ENCODE measurements around the gene HOXA7.
A peak's percentile ranks its signal among the peaks of the same experiment; 100 is the strongest.

Gene HOXA7

DNA sequence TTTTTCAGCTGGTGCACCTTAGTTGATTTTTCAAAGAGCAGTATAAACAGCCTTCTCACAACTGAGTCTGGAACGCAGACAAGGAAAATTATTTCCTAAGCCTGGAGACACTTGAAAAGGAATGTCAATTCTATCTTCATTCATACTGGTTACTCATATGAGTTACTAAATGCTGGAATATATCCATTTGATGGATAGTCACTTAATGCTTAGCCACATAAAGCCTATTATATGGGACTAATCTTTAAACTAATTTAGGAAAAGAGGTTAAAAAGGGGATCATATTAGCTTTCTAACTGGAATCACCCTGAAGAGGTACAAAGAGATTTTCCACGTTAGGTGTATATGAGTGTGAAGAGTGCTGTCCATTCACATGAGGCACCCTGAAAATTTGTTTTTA is 24.3 kb downstream of the HOXA7 start:
- H3K4me3 ChIP-seq: no peak overlapping the region
- no peak overlapping the region for H3K27ac ChIP-seq

DNA sequence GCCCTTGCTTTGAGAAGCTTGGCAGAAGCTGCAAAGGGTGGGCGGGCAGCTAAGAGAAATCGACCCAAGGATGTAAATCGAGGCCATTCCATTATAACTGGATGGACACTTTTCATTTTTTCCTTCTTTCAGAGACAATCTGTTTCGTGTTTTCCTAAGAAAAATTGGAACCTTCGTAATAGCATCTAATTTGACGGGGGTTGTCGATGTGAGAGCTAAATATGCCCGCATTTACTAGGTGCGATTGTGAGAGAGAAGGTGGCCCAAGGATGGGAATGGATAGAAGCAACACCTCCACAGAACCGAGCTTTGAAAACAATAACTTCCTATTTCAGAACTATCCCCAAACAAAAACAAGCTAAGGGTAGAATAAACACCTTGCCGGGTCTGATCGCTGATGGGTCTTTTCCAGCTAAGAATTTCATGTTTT is 25.1 kb downstream of the HOXA7 start:
- peak overlapping the region; percentile 51 to 72 (median 61) for H3K4me3 ChIP-seq
- H3K27ac ChIP-seq: peak overlapping the region in 19 of 21 experiments; percentile 52 to 92 (median 82)

DNA sequence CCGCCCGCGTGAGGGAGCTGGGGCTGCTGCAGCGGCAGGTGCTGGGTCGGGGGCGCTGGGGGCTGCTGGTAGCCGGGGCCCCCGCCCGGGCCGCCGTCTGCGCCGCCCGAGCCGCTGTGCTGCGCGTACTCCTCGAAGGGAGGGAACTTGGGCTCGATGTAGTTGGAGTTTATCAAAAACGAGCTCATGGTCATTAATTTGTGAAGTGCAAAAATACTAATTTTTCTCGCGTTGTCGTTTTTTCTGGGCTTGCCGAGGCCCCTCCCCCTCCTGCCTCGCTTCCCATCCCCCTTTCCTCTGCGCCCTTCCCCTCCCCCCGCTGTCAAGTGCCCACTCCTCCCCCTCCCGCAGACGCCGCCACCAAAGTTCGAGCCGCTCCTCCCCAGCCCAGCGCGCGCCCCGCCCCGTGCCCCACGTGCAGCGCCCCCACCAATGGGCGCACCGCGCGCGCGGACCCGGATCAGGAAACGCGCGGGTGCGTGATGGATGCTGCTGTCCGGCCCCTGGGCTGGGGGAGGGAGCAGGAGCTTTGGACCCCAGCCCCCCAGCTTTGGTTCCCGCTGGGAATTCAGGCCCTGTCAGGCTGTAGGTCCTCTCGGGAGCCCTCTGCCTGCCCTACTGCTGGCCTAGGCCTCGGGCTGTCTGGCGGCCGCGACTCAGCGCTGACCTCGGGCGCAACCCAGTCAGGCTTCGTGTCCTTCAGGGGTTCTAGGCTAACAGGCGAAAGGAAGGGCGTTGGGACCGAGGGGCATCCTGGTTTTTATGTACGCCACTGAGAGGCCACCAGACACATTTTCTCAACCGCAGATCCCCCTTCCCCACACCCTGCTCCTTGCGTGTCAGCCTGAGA is 25.7 kb downstream of the HOXA7 start, which contains the start of gene HOXA4:
TSS of gene HOXA4 (minus strand) at position 218 of the 850 bp plus-strand sequence. CDS start at position 194, 24 bp downstream.
- peak within 1 kb of the TSS in 20 of 21 experiments; percentile 60 to 92 (median 82) for H3K27ac ChIP-seq
- H3K4me3 ChIP-seq: peak within 1 kb of the TSS; percentile 51 to 72 (median 61)

DNA sequence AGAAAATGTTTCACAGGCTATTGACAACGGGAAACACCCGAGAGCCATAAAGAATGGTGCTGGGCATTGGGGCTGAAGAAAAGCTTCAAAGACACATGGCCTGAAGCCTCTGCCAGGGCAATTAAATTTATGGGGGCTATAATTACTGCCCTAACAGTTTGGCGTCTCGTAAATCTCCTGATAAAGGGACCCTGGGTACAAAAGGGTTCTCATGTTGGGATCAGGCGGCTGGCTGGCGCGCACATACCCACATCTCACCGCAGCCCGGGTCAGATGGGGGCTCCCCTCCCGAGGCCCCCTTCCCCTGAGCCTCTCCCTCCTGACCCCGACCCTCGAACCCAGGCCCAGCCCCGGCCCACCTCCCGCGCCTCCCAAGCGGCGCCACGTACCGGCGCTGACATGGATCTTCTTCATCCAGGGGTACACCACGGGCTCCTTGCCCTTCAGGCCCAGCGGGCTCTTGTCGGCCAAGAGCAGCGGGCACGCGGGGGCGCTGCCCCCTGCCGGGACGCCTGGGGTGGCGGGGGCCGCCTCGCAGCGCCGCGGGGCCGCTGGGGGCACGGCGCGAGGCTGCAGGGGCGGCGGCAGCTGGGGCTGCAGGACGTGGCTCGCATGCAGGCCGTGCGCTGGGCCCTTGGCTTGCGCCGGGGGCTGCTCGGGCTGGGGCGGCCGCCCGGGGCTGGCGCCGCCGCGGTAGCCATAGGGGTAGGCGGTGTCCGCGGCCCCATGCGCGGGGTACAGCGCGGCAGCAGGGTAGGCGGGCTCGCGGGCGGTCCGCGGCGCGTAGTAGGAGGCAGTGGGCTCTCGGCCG is 26.5 kb downstream of the HOXA7 start:
- H3K27ac ChIP-seq: peak overlapping the region in 20 of 21 experiments; percentile 56 to 92 (median 81)
- H3K4me3 ChIP-seq: peak overlapping the region; percentile 51 to 72 (median 61)

DNA sequence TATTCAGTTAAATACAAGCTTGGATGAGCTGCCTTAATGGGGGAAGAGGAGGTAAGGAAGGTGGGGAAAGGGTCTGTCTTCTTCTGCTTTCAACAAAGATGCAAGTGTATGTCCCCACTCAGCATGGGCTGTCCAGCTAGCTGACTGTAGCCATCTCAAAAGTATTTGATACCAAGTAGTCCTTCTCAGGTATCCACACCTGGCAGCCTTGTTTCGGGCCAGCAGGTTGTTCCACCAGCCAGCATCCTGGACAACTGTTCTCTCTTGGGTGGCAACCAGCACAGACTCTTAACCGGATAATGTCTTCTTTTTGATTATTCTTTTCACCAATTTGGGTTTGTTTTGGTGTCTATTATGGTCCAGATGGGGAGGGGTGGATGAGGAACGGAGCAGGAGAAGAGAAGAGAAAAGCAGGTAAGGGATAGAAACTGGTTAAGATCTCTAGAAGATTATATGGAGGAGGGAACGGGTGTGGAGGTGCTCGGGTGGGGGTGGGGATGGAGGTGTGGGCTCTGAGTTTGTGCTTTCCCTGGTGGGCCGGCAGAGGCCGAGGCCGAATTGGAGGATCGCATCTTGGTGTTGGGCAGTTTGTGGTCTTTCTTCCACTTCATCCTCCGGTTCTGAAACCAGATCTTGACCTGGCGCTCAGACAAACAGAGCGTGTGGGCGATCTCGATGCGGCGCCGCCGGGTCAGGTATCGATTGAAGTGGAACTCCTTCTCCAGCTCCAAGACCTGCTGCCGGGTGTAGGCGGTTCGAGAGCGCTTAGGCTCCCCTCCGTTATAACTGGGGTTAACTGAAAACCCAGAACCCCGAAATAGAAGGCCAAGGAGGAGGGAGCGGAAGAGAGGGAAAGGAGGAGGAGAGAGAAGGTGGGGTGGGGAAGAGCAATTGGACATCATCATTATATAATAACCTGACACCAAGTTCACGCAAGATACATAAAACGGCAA is 27.4 kb downstream of the HOXA7 start:
- Histone ChIP-seq H3K27ac (no peak overlapping the region), H3K4me3 (peak overlapping the region in 4 of 7 experiments; percentile 61 to 72 (median 70))

DNA sequence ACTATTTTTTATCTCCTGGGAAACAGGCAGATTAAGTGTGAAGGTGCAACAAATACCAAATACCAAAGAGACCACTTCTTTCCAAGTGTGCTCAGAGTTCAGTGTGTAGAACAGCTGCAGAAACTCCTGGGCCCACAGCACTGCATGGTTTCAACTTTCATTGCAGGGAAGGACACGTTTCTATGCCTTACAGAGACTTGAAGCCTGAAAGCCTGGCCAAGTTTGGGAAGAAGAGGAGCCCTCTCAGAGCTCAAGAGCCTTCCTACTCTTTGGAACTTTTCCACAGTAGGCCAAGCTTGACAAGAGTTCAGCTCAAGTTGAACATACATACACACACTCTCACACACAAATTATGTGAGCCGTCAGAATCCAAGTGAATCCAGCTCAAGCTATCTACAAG is 28.4 kb downstream of the HOXA7 start:
- no peak overlapping the region for H3K4me3 ChIP-seq
- no peak overlapping the region for H3K27ac ChIP-seq

DNA sequence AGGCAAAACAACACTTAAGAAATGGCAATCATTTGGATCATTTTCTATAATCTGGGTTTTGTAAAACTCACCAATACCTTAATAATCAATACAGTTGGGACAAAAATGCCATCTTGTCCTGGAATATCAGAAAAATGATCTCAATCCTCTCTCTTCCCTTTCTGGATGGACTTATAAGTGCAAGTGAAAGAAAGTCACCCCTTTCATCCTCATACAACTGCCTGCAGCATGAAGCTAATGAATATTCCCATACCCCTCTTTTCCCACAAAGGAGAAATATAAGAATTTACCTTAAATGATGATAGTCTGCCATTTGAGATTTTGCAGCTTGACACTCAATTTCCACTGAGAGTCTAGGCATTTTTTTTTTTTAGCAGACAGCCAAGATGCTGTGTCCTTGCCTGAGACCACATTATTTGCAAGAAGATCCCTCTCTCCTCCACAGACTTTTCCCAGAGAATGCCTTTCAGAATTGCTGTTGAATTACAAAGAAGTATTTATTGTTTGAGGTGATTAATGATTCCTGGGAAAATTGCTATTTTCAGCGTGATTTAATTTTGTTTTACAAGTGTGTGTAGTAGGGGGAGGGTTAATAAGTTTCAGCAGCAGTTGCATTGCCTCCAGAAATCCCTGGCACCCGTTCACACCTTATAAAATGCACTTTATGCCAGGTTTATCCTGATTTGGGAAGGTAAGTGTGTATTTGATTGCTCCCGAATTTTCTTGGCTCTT is 29.7 kb downstream of the HOXA7 start:
- H3K27ac ChIP-seq: no peak overlapping the region

DNA sequence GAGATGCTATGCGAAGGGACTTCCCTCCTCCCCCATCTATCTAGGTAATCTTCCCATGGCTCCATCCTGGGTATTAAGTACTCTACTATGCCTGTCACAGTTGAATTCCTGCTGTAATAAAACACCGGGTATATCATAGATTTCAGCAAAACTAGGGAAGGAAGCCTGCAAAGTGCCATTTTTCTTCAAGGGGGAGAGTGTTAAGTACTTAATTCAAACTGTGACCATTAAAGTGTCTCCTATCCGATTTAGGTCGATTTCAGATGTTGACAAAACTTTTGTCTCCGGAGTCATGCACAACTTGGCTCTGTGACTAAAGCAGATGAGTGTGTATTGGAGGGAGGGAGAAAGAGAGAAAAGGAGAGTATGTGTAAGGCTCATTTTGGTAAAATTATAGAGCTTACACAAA is 30.5 kb downstream of the HOXA7 start:
- no peak overlapping the region for H3K4me3 ChIP-seq
- no peak overlapping the region for H3K27ac ChIP-seq

More for the DNA sequence above, 29.7 kb downstream of the HOXA7 start:
- no peak overlapping the region for H3K4me3 ChIP-seq

DNA sequence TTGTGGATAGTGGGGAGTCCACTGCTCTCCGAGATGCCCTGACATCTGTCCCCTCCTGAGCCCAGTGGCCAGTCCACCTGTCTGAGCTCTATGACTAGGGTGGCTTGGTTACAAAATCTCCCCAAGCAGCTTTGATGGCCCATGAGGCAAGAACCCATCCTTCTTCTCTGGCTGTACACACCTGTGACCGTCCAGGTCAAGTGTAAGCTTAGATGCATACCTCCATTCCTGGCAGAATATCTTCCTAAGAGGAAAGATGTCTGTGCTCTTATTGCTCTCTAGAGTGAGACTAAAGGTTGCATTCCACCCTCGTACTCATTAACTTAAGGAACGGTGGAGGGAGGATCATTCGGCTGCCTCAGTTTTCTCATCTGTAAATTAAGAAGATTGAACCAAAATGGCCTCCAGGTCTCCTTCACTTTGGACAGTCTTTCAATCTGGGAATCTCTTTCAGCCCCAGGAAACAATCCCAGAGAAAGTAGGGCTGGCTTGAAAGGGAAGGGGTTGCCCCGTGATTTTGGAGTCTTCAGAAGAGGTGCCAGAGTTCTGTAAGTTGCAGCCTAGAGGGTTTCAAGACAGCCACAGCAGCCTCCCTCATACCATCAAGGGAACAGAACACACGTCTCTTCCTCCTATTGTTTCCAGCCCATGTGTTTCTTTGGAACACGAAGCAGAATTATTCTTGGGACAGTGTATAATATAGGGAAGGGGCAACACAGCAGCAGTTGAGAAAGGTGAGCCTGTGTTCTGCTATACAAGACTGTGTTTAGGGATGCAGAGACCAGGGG is 31.4 kb downstream of the HOXA7 start:
- no peak overlapping the region for H3K4me3 ChIP-seq
- no peak overlapping the region for H3K27ac ChIP-seq

DNA sequence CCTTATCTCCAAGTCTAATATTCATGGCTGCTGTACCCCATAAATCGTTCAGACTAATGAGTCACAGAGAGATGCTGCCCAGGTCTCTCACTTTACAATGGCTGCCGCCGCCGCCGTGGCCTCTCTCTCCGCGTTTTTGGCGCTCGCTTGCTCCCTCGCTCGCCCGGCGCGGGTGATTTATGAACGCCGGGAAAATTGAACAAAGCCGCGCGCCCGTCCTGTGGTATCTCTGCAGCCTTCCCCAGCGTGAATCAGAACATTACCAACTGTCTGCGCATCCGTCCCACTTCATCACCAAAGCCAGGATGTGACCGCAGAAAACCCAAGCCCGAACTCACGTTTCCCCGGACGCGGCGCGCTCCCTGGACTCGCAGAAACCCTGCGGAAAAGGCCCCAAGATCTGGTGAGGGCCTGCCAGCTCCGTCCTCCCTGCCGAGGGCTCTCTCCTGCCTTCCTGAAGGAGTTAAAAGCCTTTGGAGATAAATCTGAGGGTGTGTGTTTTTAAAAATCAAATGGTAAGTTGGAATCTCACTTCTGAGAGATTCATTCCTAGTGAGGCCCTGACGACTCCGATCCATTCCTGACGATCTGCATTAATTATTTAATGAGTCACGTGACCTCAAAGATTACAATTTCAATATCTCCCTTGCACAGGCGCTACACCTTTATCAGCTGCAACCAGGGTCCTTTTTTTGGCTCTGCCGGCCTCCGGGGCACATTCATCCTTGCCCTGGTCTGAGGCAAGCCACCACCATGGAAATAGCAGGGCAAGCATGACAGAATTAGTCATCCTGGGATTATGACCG is 32.2 kb downstream of the HOXA7 start:
- no peak overlapping the region for H3K27ac ChIP-seq

DNA sequence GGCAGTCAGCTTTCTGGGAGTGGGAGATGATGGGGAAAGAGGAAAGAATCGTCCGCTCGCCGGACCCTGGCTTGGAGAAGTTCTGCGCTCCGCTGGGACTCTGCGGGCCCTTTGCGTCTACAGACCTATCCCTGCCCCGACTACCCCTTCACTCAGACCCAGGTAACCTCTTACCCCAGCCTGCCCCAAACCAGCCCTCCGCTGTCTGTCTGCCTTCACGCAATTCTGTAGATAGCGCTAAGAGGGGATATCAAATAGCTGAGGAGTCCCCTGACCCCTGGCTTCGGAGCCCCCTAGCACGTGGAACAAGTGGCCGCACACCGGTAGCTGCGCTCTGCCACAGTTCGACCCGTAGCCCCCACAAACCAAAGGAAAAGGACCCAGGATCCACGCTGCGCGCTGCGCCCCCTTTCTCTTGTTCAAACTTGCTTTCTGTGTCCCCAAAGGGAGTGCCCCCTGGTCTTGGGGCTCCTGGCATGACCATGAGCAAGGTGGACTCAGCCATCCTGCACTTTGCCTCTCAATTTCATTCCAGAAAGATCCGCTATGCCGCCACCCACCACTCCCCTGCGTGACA is 32.9 kb downstream of the HOXA7 start:
- no peak overlapping the region for H3K4me3 ChIP-seq
- H3K27ac ChIP-seq: no peak overlapping the region

More for the DNA sequence above, 32.2 kb downstream of the HOXA7 start:
- H3K4me3 ChIP-seq: no peak overlapping the region

DNA sequence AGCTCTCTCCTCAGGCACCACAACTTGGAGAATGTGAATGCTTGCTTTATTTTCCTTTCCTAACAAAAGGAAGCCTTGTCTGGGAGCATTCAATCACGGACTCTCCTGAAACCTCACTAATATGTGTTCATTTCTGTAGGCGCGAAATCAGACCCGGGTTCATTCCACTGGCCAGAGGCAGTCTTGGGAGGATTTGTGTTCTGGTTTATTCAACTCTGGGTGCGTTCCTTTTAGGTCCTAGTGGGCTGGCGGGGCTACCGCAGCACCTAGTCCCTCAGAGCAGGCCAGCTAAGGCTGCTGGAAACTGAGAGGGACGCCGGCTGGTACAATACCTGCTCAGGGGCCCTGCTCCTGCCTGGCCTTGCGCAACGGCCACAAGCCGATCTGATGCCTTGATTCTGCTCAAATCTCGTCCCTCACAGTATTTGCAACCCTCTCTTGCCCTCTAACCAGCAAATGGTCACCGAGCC is 33.4 kb downstream of the HOXA7 start:
- Histone ChIP-seq H3K27ac (no peak overlapping the region), H3K4me3 (no peak overlapping the region)

DNA sequence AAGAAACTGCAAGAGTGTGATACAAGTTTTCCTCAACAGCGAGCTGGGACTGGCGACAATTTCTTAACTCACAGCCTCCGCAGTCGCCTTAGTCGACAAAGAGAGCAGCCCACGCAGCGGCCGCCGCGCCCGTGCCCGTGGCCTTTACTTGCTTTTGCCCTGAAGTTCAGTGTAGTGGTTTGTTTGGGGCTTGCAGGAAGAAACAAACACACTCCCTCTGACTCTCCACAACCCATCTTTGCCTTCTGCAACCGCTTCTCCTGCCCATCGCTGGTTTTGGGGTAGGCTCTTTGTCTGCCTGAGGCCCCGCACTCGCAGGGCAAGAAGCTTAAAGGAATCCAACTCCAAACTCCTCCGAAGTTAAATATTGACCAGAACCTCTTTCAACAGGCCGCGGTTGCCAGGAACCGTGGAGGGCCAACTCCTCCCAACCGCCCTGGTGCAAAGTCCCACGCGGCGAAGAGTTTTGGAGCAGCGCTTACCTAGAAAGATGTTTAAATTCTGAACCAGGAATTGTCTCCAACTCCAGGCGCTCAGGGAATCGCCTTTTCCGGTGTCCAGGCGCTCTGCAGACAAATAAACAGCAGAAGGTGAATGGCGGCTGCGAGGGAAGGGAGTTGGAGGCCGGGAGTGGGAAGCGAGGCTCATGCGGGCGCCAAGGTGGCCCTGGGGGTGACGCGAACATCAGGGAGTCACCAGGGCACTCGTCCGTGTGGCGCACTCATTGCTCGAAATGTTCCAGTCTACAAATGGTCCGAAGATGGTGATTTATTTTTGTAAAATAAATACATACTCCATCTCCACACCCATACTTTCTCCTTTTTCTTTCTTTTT is 34.2 kb downstream of the HOXA7 start:
- no peak overlapping the region for H3K4me3 ChIP-seq
- H3K27ac ChIP-seq: no peak overlapping the region

DNA sequence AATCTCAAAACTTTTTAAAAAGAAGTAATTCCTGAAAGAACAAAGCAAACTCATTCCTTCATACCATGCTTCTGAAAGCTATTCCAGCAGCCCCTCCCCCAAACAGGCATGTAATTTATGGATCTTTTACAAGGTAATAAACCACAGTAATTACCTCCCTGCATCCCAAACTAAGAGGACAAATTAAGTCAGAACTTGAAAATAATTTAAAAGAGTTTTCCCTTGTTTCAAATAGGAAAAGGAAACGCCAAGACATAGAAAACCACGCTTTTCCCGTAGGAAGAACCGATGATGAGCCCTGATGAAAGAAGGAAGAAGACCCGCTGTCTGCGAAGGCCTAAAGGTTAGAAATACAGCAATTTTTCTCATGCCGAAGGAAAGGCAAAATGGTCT is 34.8 kb downstream of the HOXA7 start:
- H3K27ac ChIP-seq: no peak overlapping the region
- H3K4me3 ChIP-seq: no peak overlapping the region

DNA sequence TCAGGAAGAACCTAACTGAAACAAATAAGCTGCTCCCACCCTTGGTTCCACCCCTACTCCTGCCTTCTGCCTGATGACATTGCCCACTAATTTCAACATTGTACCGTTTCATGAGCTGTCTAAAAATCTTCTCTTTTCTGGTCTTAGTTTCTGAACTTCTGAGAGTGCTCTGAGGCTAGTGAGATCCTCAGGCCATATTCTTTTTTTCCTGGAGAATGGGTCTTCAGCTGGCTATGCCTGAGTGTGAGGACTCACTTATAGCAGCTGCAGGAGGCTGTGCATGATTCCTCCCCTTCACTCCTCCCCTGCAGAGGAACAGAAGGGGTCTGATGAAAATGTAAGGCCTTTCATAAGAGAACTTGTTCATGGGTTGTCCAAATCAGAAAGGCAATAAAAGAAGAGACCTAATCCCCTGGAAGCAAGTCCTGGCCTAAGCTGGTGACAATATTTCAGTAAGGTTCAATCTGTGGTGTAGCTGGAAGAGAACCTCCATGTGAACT is 37.0 kb downstream of the HOXA7 start:
- no peak overlapping the region for H3K27ac ChIP-seq
- no peak overlapping the region for H3K4me3 ChIP-seq

DNA sequence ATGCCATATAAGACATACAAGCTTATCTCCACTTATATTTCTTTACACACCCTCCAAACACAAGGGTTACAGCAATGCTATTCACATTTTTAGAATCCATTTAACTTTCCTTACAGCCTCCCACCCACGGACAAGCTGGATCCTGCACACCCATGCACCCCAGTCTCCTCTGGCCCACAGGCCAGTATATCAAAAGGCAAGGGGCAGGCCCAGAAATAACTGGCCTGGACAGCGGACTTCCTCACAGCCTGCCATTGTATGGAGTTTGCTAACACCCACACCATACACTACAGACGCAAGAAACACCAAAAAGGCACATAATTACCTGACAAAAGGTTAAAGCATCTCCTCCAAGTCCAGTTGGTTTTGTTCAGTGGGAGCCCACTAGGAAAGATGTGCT is 37.9 kb downstream of the HOXA7 start:
- H3K4me3 ChIP-seq: no peak overlapping the region
- no peak overlapping the region for H3K27ac ChIP-seq

Measured in skin epidermis (tissue), 12 donors.